H1 (cell line): ENCODE results near the gene PRR22. TPM values are rescaled to one million over a fixed set of nuclear protein-coding genes. Genes with fewer than 3 reads are reported as not detected.

Experiments
- CTCF ChIA-PET: fragments of 300-600 bp; sonication (Branson Sonifier 250); formaldehyde crosslinking; loops from one replicate; lab custom pipeline; 2021; ENCODE audit not compliant: partially characterized antibody; lab: Charles Lee
- POLR2A ChIA-PET: fragments of 300-600 bp; sonication (Branson Sonifier 250); formaldehyde crosslinking; loops from one replicate; lab custom pipeline; 2021; ENCODE audit warnings: inconsistent platforms; ENCODE audit not compliant: partially characterized antibody; lab: Charles Lee
- DNase-seq, 2 experiments: peaks; one replicate each; pipeline versions ENCODE4 v3.0.0 to v3.0.0-alpha.2; 2010 to 2022; ENCODE audit warnings: low spot score in 2 of 2, low read depth in 1 of 2, mixed read lengths in 1 of 2
- FAIRE-seq: peaks from 2 replicates; lab custom pipeline; 2011; peaks lifted over from hg19 to GRCh38; lab: Jason Lieb, UNC
- H2AFZ ChIP-seq: 2 replicates; pipeline ENCODE4 v1.8.1; 2012; ENCODE audit warnings: low read length, inconsistent platforms
- H2AK5ac ChIP-seq: 2 replicates; pipeline ENCODE4 v1.6.1; 2013; ENCODE audit warnings: low read depth, low read length
- H2BK120ac ChIP-seq: replicated peaks from 2 replicates; pipeline ENCODE3; 2013; ENCODE audit warnings: low read depth, low read length, inconsistent platforms
- H2BK12ac ChIP-seq: 2 replicates; pipeline ENCODE4 v1.6.1; 2013; ENCODE audit warnings: low read depth, low read length
- H2BK15ac ChIP-seq: 2 replicates; pipeline ENCODE4 v1.6.1; 2013; ENCODE audit warnings: low read length
- H2BK20ac ChIP-seq: 2 replicates; pipeline ENCODE4 v1.6.1; 2013; ENCODE audit warnings: low read length
- H2BK5ac ChIP-seq: 2 replicates; pipeline ENCODE4 v1.6.1; 2013; ENCODE audit warnings: low read depth, low read length
- H3K14ac ChIP-seq: 2 replicates; pipeline ENCODE4 v1.6.1; 2013; ENCODE audit warnings: inconsistent platforms; ENCODE audit not compliant: insufficient read length
- H3K18ac ChIP-seq: 2 replicates; pipeline ENCODE4 v1.6.1; 2013; ENCODE audit warnings: low read length; ENCODE audit errors: extremely low read depth
- H3K23ac ChIP-seq: 2 replicates; pipeline ENCODE4 v1.6.1; 2013; ENCODE audit warnings: inconsistent platforms; ENCODE audit not compliant: insufficient read length
- H3K23me2 ChIP-seq: 2 replicates; pipeline ENCODE4 v1.6.1; 2013; ENCODE audit warnings: low read depth, low read length
- H3K27ac ChIP-seq: 2 replicates; pipeline ENCODE4 v1.6.1; 2011; ENCODE audit warnings: low read depth, low read length, inconsistent platforms
- H3K27me3 ChIP-seq, 4 experiments: replicated peaks in 1 of 4; 1 replicate in 1 of 4; 2 replicates in 3 of 4; pipeline versions ENCODE4 v1.6.1 to v1.8.1; 2011 to 2013; ENCODE audit warnings: low read length in 3 of 4, mild to moderate bottlenecking in 3 of 4, inconsistent platforms in 2 of 4, mixed read lengths in 2 of 4, moderate library complexity in 1 of 4; ENCODE audit not compliant: control insufficient read depth in 3 of 4, insufficient read depth in 3 of 4; ENCODE audit errors: extremely low read depth in 1 of 4
- H3K36me3 ChIP-seq, 4 experiments: 2 replicates each; pipeline versions ENCODE4 v1.6.1 to v1.8.1; 2011 to 2013; ENCODE audit warnings: mild to moderate bottlenecking in 4 of 4, low read length in 3 of 4, moderate library complexity in 2 of 4, control low read depth in 1 of 4, inconsistent platforms in 1 of 4; ENCODE audit not compliant: insufficient read depth in 4 of 4, control insufficient read depth in 2 of 4
- H3K4ac ChIP-seq: replicated peaks from 2 replicates; pipeline ENCODE3; 2013; ENCODE audit warnings: low read length, low read depth, mixed read lengths, inconsistent platforms; ENCODE audit not compliant: insufficient read length
- H3K4me1 ChIP-seq, 4 experiments: replicated peaks in 1 of 4; 1 replicate in 1 of 4; 2 replicates in 3 of 4; pipeline versions ENCODE4 v1.6.1 to v1.8.1; 2011 to 2013; ENCODE audit warnings: low read length in 3 of 4, inconsistent platforms in 2 of 4, mixed read lengths in 1 of 4; ENCODE audit not compliant: insufficient read depth in 4 of 4, control insufficient read depth in 3 of 4
- H3K4me2 ChIP-seq, 2 experiments: 2 replicates each; pipeline versions ENCODE4 v1.6.1 to v1.8.1; 2011 to 2013; ENCODE audit warnings: low read depth in 2 of 2, low read length in 2 of 2, control low read depth in 1 of 2, inconsistent platforms in 1 of 2, mild to moderate bottlenecking in 1 of 2; ENCODE audit not compliant: insufficient read depth in 1 of 2
- H3K4me3 ChIP-seq, 4 experiments: fragments of 200-600, 300-600 bp in 1 of 4; sonication (generic), shearing (Covaris generic), sonication (Bioruptor Twin) in 1 of 4; 2 replicates each; pipeline versions ENCODE4 v1.5.1 to v1.8.1; 2011 to 2016; ENCODE audit warnings: low read length in 4 of 4, low read depth in 3 of 4, control low read depth in 2 of 4, inconsistent platforms in 2 of 4, mild to moderate bottlenecking in 2 of 4, mixed read lengths in 1 of 4, moderate library complexity in 1 of 4; ENCODE audit not compliant: insufficient read depth in 2 of 4; ENCODE audit errors: extremely low read depth in 1 of 4
- H3K56ac ChIP-seq: replicated peaks from 2 replicates; pipeline ENCODE3; 2013; ENCODE audit warnings: low read depth, mild to moderate bottlenecking, mixed read lengths, low read length, inconsistent platforms; ENCODE audit not compliant: insufficient read length
- H3K79me1 ChIP-seq: 2 replicates; pipeline ENCODE4 v1.6.1; 2013; ENCODE audit warnings: low read depth, low read length, control low read depth
- H3K79me2 ChIP-seq, 2 experiments: 2 replicates each; pipeline versions ENCODE4 v1.6.1 to v1.8.1; 2012 to 2013; ENCODE audit warnings: low read length in 2 of 2, mild to moderate bottlenecking in 2 of 2, inconsistent platforms in 1 of 2; ENCODE audit not compliant: insufficient read depth in 2 of 2, control insufficient read depth in 1 of 2
- H3K9ac ChIP-seq, 4 experiments: replicated peaks in 1 of 4; 1 replicate in 1 of 4; 2 replicates in 3 of 4; pipeline versions ENCODE4 v1.6.1 to v1.8.1; 2011 to 2013; ENCODE audit warnings: low read depth in 3 of 4, low read length in 3 of 4, control low read depth in 2 of 4, mild to moderate bottlenecking in 2 of 4, moderate library complexity in 2 of 4, inconsistent platforms in 1 of 4; ENCODE audit errors: extremely low read depth in 1 of 4
- H3K9me3 ChIP-seq, 2 experiments: 2 replicates each; pipeline versions ENCODE4 v1.6.1 to v1.8.1; 2012 to 2013; ENCODE audit warnings: mild to moderate bottlenecking in 2 of 2, moderate library complexity in 2 of 2, control low read depth in 1 of 2, inconsistent platforms in 1 of 2, low read depth in 1 of 2, low read length in 1 of 2, mixed read lengths in 1 of 2; ENCODE audit not compliant: insufficient read depth in 2 of 2
- H4K20me1 ChIP-seq, 2 experiments: replicated peaks in 1 of 2; 2 replicates each; pipeline versions ENCODE3 to v1.8.1; 2011 to 2013; ENCODE audit warnings: inconsistent platforms in 2 of 2, low read length in 2 of 2, mild to moderate bottlenecking in 1 of 2; ENCODE audit not compliant: insufficient read depth in 2 of 2, control insufficient read depth in 1 of 2
- H4K5ac ChIP-seq: 2 replicates; pipeline ENCODE4 v1.6.1; 2013; ENCODE audit warnings: low read length, low read depth, mixed read lengths, inconsistent platforms; ENCODE audit not compliant: insufficient read length
- H4K8ac ChIP-seq: 2 replicates; pipeline ENCODE4 v1.8.0; 2013; ENCODE audit warnings: mild to moderate bottlenecking, moderate library complexity, low read length, inconsistent platforms; ENCODE audit not compliant: insufficient read depth; ENCODE audit errors: extremely low read depth
- H4K91ac ChIP-seq: replicated peaks from 2 replicates; pipeline ENCODE3; 2013; ENCODE audit warnings: low read length, mixed read lengths, inconsistent platforms; ENCODE audit not compliant: insufficient read length
- ASH2L ChIP-seq: fragments of 200-600, 300-600 bp; sonication (generic); IDR thresholded peaks from one replicate; pipeline ENCODE4 v1.7.1; 2017; ENCODE audit warnings: low read length
- BACH1 ChIP-seq: IDR thresholded peaks from 2 replicates; pipeline ENCODE4 v1.6.1; 2012; ENCODE audit warnings: low read length, improper control_type of control experiment
- CBX5 ChIP-seq: fragments of 300-800, 300-1000 bp; sonication (generic); IDR thresholded peaks from 2 replicates; pipeline ENCODE4 v1.7.1; 2016; ENCODE audit warnings: antibody characterized with exemption, low read length, low read depth
- CBX8 ChIP-seq: fragments of 300-800, 300-1000 bp; sonication (generic); IDR thresholded peaks from 2 replicates; pipeline ENCODE4 v1.7.1; 2016; ENCODE audit warnings: low read depth, low read length, borderline replicate concordance
- EZH2 ChIP-seq: fragments of 200-600 bp; sonication (generic); IDR thresholded peaks from 2 replicates; pipeline ENCODE4 v1.7.1; 2012; ENCODE audit warnings: low read depth, mild to moderate bottlenecking, moderate library complexity, low read length, inconsistent platforms; ENCODE audit not compliant: severe bottlenecking
- HDAC2 ChIP-seq, 2 experiments: fragments of 300-600 bp in 1 of 2; sonication (generic) in 1 of 2; IDR thresholded peaks; 2 replicates each; pipeline ENCODE4 v1.6.1; 2011 to 2012; ENCODE audit warnings: low read depth in 2 of 2, low read length in 2 of 2, mild to moderate bottlenecking in 2 of 2, moderate library complexity in 2 of 2, borderline replicate concordance in 1 of 2, inconsistent platforms in 1 of 2
- MAX ChIP-seq: IDR thresholded peaks from 2 replicates; pipeline ENCODE4 v1.6.1; 2012; ENCODE audit warnings: inconsistent platforms
- NANOG ChIP-seq: IDR thresholded peaks from 2 replicates; pipeline ENCODE4 v1.6.1; 2011; ENCODE audit warnings: low read length, low read depth, mild to moderate bottlenecking, inconsistent platforms; ENCODE audit not compliant: insufficient read depth, poor library complexity, severe bottlenecking
- POLR2A ChIP-seq, 2 experiments: IDR thresholded peaks; 1 replicate in 1 of 2; 2 replicates in 1 of 2; pipeline ENCODE4 v1.6.1; 2011; ENCODE audit warnings: low read depth in 2 of 2, low read length in 2 of 2, mild to moderate bottlenecking in 2 of 2; ENCODE audit errors: control extremely low read depth in 1 of 2
- RAD21 ChIP-seq, 2 experiments: IDR thresholded peaks in 1 of 2; conservative IDR thresholded peaks in 1 of 2; 2 replicates each; pipeline ENCODE4 v1.6.1; 2011; ENCODE audit warnings: low read depth in 2 of 2, low read length in 2 of 2, improper control_type of control experiment in 1 of 2, inconsistent platforms in 1 of 2, mild to moderate bottlenecking in 1 of 2, moderate library complexity in 1 of 2
- RNF2 ChIP-seq: fragments of 200-900, 300-1000 bp; sonication (generic); IDR thresholded peaks from 2 replicates; pipeline ENCODE4 v1.7.1; 2016; ENCODE audit warnings: borderline replicate concordance, low read depth, mild to moderate bottlenecking, antibody characterized with exemption, low read length; ENCODE audit not compliant: poor library complexity, severe bottlenecking; ENCODE audit errors: missing control alignments
- TBP ChIP-seq: IDR thresholded peaks from 2 replicates; pipeline ENCODE4 v1.6.1; 2011; ENCODE audit warnings: low read depth, low read length, improper control_type of control experiment
- WGBS, 2 experiments: shearing (Covaris generic) in 1 of 2; methylation state at CpG; one replicate each; pipeline versions ENCODE4 v1.1.6 to v1.1.7; 2013 to 2015; ENCODE audit warnings: low lambda C conversion rate in 2 of 2, mixed read lengths in 2 of 2, inconsistent platforms in 1 of 2, low coverage in 1 of 2, missing lambda C conversion rate in 1 of 2; ENCODE audit not compliant: insufficient replicate concordance in 2 of 2, insufficient coverage in 1 of 2, insufficient read length in 1 of 2; ENCODE audit errors: extremely low coverage in 1 of 2, missing lambda C conversion rate in 1 of 2; 5-methylcytosine and 5-hydroxymethylcytosine counted together
- polyA plus RNA-seq, 7 experiments: library from polyadenylated mRNA; depleted of rRNA in 3 of 7; stranded (reverse) in 5 of 7; unstranded in 2 of 7; fragments of >200 nt in 5 of 7; fragments of 200-250 nt in 2 of 7; gene quantifications; 1 replicate in 5 of 7; 2 replicates in 1 of 7; 4 replicates in 1 of 7; pipeline versions ENCODE4 v1.2.1 to v1.2.3, GENCODE V29; 2011 to 2013; ENCODE audit warnings: missing spikeins in 2 of 7, mixed read lengths in 2 of 7
- total RNA-seq: library from RNA; stranded (reverse); fragmentation: NEBNext Ultra II Directional; extraction: Animal tissue kit (Norgen Biotek cat#: 25700); gene quantifications from 2 replicates; pipeline ENCODE4 v1.2.1, GENCODE V29; 2021

The PRR22 gene
- total and polyA plus RNA-seq, 2 of the 8 experiments (the other 6 are each of a cell fraction or from before 2014, with no cell fraction given): 1.9 to 2.1 TPM

- Histone ChIP-seq H3K4me3 (no peak overlapping the region), H2BK12ac (no peak overlapping the region), H3K79me1 (no peaks in the 10 kb centered on the region; the same call in 1 of the 2 replicates), H3K14ac (no peak overlapping the region), H4K8ac (no peak overlapping the region), H2BK120ac (no peak overlapping the region), H4K20me1 (peaks cover 0 to 2% of the 10 kb centered on the region in 2 experiments), H2AFZ (no peak overlapping the region), H3K27ac (no peak overlapping the region), H3K9ac (no peak overlapping the region)
- no peak for FAIRE-seq
- TF ChIP-seq TBP (no peak), RAD21 (IDR thresholded peaks at IDR 0.05 in 1 of 2, conservative IDR thresholded peaks at IDR 0.05 in 1 of 2; ENCODE audit: low read depth in 2 of 2, low read length in 2 of 2) (no peak), BACH1 (no peak), EZH2 (no peak), RNF2 (no peak), POLR2A (IDR thresholded peaks at IDR 0.05; ENCODE audit: control extremely low read depth in 1 of 2, low read depth in 2 of 2, low read length in 2 of 2) (no peak), ASH2L (no peak), MAX (no peak), HDAC2 (IDR thresholded peaks at IDR 0.05; ENCODE audit: borderline replicate concordance in 1 of 2, low read depth in 2 of 2, low read length in 2 of 2) (no peak), NANOG (no peak), CBX8 (no peak), CBX5 (no peak)
- TF ChIP-seq, all 59 proteins: peak for 0
- Histone ChIP-seq H3K4ac (no peak overlapping the region), H3K4me2 (no peak overlapping the region), H2BK5ac (no peak overlapping the region), H4K91ac (no peak overlapping the region), H3K18ac (no peak overlapping the region), H3K23ac (no peak overlapping the region), H3K4me1 (no peaks in the 10 kb centered on the region), H2AK5ac (no peak overlapping the region), H2BK15ac (no peak overlapping the region), H3K27me3 (no peaks in the 10 kb centered on the region), H3K56ac (no peak overlapping the region), H3K9me3 (no peaks in the 10 kb centered on the region), H3K36me3 (no peaks in the 10 kb centered on the region), H4K5ac (no peak overlapping the region), H3K23me2 (0 out of 2 replicates have a peak, but pooled peaks cover 3% of the 10 kb centered on the region), H2BK20ac (no peak overlapping the region), H3K79me2 (no peaks in the 10 kb centered on the region)
- POLR2A ChIA-PET: interaction anchor here (0.6 kb wide), 1 partner anchor 35 kb away, joined by 3 read pairs; no protein-coding TSS in a partner anchor
- WGBS, 2 experiments: 93% methylated on average over 8 of the region's 8 CpGs; no CpG with 5 or more reads in 1 of the 2 experiments
- CTCF ChIA-PET: interaction anchor here (0.6 to 1.3 kb wide), 2 partner anchors 15 to 55 kb away, joined by 3 read pairs; no protein-coding TSS in a partner anchor
- DNase-seq: no peak
These were observed 46.1 kb downstream of the PRR22 start for GRCh38 chr19:5738423-5738822.
